ENCODE measurements around the gene CRHR1.

GRCh38 chr17:45768000-45768399 is 16.1 kb upstream of the CRHR1 start:
- TF ChIP-seq YY1 (IDR thresholded peaks at IDR 0.05; ENCODE audit: insufficient read depth, insufficient read length): no peak
- TF ChIP-seq ZNF274 (IDR thresholded peaks at IDR 0.05; ENCODE audit: low read depth, low read length): no peak
- TF ChIP-seq SUZ12 (IDR thresholded peaks at IDR 0.05; ENCODE audit: extremely low read depth, insufficient read depth, insufficient read length): no peak
